Uterus (tissue), 2 donors: Measurements from ENCODE around the gene PYY.

Experiments
- CTCF ChIP-seq, 4 experiments: fragments of 200-600 bp in 2 of 4; fragments of 450-650 bp in 2 of 4; sonication (generic) in 2 of 4; IDR thresholded peaks; one replicate each; pipeline ENCODE4 v1.5.1; 2016 to 2019; ENCODE audit warnings: antibody characterized with exemption in 4 of 4, mild to moderate bottlenecking in 2 of 4, moderate library complexity in 1 of 4
- POLR2A ChIP-seq, 2 donors: fragments of 450-650 bp; IDR thresholded peaks; one replicate each; pipeline ENCODE4 v1.6.1; 2016; ENCODE audit warnings: antibody characterized with exemption in 2 of 2, mild to moderate bottlenecking in 1 of 2, moderate library complexity in 1 of 2

GRCh38 chr17:43905985-43906852, 47.5 kb downstream of the PYY start:
- TF ChIP-seq CTCF (IDR thresholded peaks at IDR 0.05) (no peak), POLR2A (IDR thresholded peaks at IDR 0.05) (no peak)
